ENCODE results near the gene EEF1AKMT3.

DNA sequence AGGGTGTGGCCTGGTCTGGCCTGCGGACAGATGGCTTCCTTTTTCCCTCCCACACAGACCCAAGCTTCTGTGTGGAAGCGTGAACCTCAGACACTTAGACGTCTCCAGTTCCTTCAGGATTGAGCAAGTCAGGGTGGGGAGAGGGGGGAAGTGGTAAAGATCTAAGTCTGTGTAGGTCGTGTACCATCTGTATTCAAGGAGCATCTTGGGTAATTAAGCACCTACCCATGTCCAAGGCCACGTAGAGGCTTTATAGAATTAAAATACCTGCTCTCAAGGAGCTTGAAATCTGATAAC, 44.4 kb downstream of the EEF1AKMT3 start:
- TF ChIP-seq, protein P1, sequence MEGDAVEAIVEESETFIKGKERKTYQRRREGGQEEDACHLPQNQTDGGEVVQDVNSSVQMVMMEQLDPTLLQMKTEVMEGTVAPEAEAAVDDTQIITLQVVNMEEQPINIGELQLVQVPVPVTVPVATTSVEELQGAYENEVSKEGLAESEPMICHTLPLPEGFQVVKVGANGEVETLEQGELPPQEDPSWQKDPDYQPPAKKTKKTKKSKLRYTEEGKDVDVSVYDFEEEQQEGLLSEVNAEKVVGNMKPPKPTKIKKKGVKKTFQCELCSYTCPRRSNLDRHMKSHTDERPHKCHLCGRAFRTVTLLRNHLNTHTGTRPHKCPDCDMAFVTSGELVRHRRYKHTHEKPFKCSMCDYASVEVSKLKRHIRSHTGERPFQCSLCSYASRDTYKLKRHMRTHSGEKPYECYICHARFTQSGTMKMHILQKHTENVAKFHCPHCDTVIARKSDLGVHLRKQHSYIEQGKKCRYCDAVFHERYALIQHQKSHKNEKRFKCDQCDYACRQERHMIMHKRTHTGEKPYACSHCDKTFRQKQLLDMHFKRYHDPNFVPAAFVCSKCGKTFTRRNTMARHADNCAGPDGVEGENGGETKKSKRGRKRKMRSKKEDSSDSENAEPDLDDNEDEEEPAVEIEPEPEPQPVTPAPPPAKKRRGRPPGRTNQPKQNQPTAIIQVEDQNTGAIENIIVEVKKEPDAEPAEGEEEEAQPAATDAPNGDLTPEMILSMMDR (IDR thresholded peaks at IDR 0.05; ENCODE audit: low read length) = no peak
- TF ChIP-seq EZH2 (optimal IDR thresholded peaks at IDR 0.05; ENCODE audit: low read depth, low read length) (no peak), EZH2phosphoT487 (IDR thresholded peaks at IDR 0.05; ENCODE audit: low read length) (no peak)

All from MM.1S (cell line).